Osteoblast (primary cell): ENCODE results near the gene SOCS7. TPM values are rescaled to one million over a fixed set of nuclear protein-coding genes. Genes with fewer than 3 reads are reported as not detected.

ENCODE experiments used
- DNase-seq: peaks from one replicate; pipeline ENCODE4 v3.0.0; 2011; ENCODE audit warnings: low spot score, mixed read lengths; ENCODE audit not compliant: insufficient read length; ENCODE audit errors: missing footprints
- H2AFZ ChIP-seq: 2 replicates; pipeline ENCODE4 v1.6.0; 2011; ENCODE audit warnings: mild to moderate bottlenecking, low read length
- H3K27ac ChIP-seq: 2 replicates; pipeline ENCODE4 v1.5.1; 2011; ENCODE audit warnings: mild to moderate bottlenecking, low read depth, low read length, moderate library complexity
- H3K27me3 ChIP-seq: 2 replicates; pipeline ENCODE4 v1.6.0; 2012; ENCODE audit warnings: mild to moderate bottlenecking, control low read depth, inconsistent platforms, low read length, moderate library complexity; ENCODE audit not compliant: insufficient read depth
- H3K36me3 ChIP-seq: 2 replicates; pipeline ENCODE4 v1.5.1; 2011; ENCODE audit warnings: mild to moderate bottlenecking, low read length, control low read depth, moderate library complexity; ENCODE audit not compliant: insufficient read depth
- H3K4me1 ChIP-seq: 2 replicates; pipeline ENCODE4 v1.5.1; 2011; ENCODE audit warnings: mild to moderate bottlenecking, low read length, control low read depth, moderate library complexity; ENCODE audit not compliant: insufficient read depth
- H3K4me2 ChIP-seq: 2 replicates; pipeline ENCODE4 v1.6.0; 2011; ENCODE audit warnings: mild to moderate bottlenecking, low read length; ENCODE audit not compliant: insufficient read depth
- H3K4me3 ChIP-seq: fragments of 200-600 bp; sonication (generic); 3 replicates; pipeline ENCODE4 v1.5.1; 2012; ENCODE audit warnings: mild to moderate bottlenecking, low read length, inconsistent platforms; ENCODE audit not compliant: insufficient read depth
- H3K79me2 ChIP-seq: 2 replicates; pipeline ENCODE4 v1.6.0; 2012; ENCODE audit warnings: mild to moderate bottlenecking, low read length, control low read depth, inconsistent platforms; ENCODE audit not compliant: insufficient read depth
- H3K9me3 ChIP-seq: 2 replicates; pipeline ENCODE4 v1.5.1; 2011; ENCODE audit warnings: low read depth, low read length, control low read depth
- H4K20me1 ChIP-seq: 2 replicates; pipeline ENCODE4 v1.6.0; 2012; ENCODE audit warnings: mild to moderate bottlenecking, low read length, control low read depth; ENCODE audit not compliant: insufficient read depth
- CTCF ChIP-seq: IDR thresholded peaks from 2 replicates; pipeline ENCODE4 v1.5.1; 2011; ENCODE audit warnings: mild to moderate bottlenecking, low read depth, low read length, moderate library complexity; ENCODE audit errors: extremely low read depth
- total RNA-seq: library from RNA; depleted of rRNA; stranded (reverse); fragments of >200 nt; gene quantifications from 2 replicates; pipeline ENCODE4 v1.2.3, GENCODE V29; 2012

SOCS7 gene
- total RNA-seq, 1 donor: 16.3 TPM

GRCh38 chr17:38425744-38426143 is 74.1 kb downstream of the SOCS7 start:
- H3K4me2 ChIP-seq: no peak overlapping the region
- H3K4me3 ChIP-seq: no peak overlapping the region
- no peaks in the 10 kb centered on the region for H3K27me3 ChIP-seq
- H3K4me1 ChIP-seq: peaks cover 41% of the 10 kb centered on the region
- TF ChIP-seq CTCF: no peak
- H4K20me1 ChIP-seq: peaks cover 16% of the 10 kb centered on the region
- H3K36me3 ChIP-seq: no peaks in the 10 kb centered on the region
- H3K27ac ChIP-seq: no peak overlapping the region
- H2AFZ ChIP-seq: peak overlapping the region; percentile 25
- peaks cover 38% of the 10 kb centered on the region for H3K79me2 ChIP-seq
- no peaks in the 10 kb centered on the region for H3K9me3 ChIP-seq
- DNase-seq: peak; percentile 83

- Histone ChIP-seq H3K9me3 (no peaks in the 10 kb centered on the region), H4K20me1 (peaks cover 22% of the 10 kb centered on the region), H3K4me2 (no peak overlapping the region), H3K27ac (no peak overlapping the region), H3K79me2 (peaks cover 45% of the 10 kb centered on the region), H3K27me3 (no peaks in the 10 kb centered on the region), H3K36me3 (no peaks in the 10 kb centered on the region), H3K4me3 (no peak overlapping the region), H3K4me1 (peaks cover 36% of the 10 kb centered on the region), H2AFZ (no peak overlapping the region)
- peak; percentile 83 for DNase-seq
- TF ChIP-seq CTCF: no peak
These were observed 74.8 kb downstream of the SOCS7 start for GRCh38 chr17:38426441-38426840.

GRCh38 chr17:38427160-38427949 is 75.7 kb downstream of the SOCS7 start:
- H3K36me3 ChIP-seq: no peaks in the 10 kb centered on the region
- peak; percentile 80 for DNase-seq
- H3K4me1 ChIP-seq: peaks cover 30% of the 10 kb centered on the region
- H3K4me3 ChIP-seq: peak overlapping the region; percentile 91
- H3K79me2 ChIP-seq: peaks cover 54% of the 10 kb centered on the region
- TF ChIP-seq CTCF: no peak
- H3K9me3 ChIP-seq: no peaks in the 10 kb centered on the region
- H2AFZ ChIP-seq: peak overlapping the region; percentile 87
- H3K4me2 ChIP-seq: peak overlapping the region; percentile 92
- H4K20me1 ChIP-seq: peaks cover 29% of the 10 kb centered on the region
- H3K27ac ChIP-seq: peak overlapping the region; percentile 84
- H3K27me3 ChIP-seq: no peaks in the 10 kb centered on the region

GRCh38 chr17:38428112-38428642 is 76.5 kb downstream of the SOCS7 start, which contains the start of gene ARHGAP23:
ARHGAP23 (plus strand) TSS chr17:38428464; CDS start chr17:38428486, 22 bp downstream.
- DNase-seq: peak; percentile 99
- peaks cover 30% of the 10 kb centered on the region for H3K4me1 ChIP-seq

More at GRCh38 chr17:38428112-38428642, 76.5 kb downstream of the SOCS7 start, which contains the start of gene ARHGAP23:
- Histone ChIP-seq H3K4me3 (peak within 1 kb of the TSS; percentile 91), H3K27me3 (no peaks in the 10 kb centered on the region), H3K27ac (peak within 1 kb of the TSS; percentile 84), H4K20me1 (peaks cover 36% of the 10 kb centered on the region), H2AFZ (peak within 1 kb of the TSS; percentile 87), H3K36me3 (no peaks in the 10 kb centered on the region), H3K9me3 (no peaks in the 10 kb centered on the region), H3K4me2 (peak within 1 kb of the TSS; percentile 92), H3K79me2 (peaks cover 62% of the 10 kb centered on the region)
- no peak for TF ChIP-seq CTCF
